Measurements from ENCODE around the gene IPCEF1. TPM values are rescaled to one million over a fixed set of nuclear protein-coding genes. Genes with fewer than 3 reads are reported as not detected.

IPCEF1 gene
- total and polyA plus RNA-seq, 2 experiments from 2014 or later, result 0.15 TPM; not detected in 1

DNA sequence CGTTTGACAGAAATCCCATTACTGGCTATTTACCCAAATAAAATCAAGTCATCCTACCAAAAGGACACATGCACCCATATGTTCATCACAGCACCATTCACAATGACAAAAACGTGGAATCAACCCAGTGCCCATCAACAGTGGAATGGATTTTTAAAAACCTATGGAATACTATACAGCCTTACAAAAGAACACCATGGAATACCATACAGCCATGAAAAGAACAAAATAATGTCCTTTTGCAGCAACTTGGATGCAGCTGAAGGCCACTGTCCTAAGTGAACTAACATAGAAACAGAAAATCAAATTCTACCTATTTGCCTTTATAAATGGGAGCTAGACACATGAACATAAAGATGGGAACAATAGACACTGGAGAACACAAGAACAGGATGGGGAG, 17.4 kb upstream of the IPCEF1 start:
- H3K27me3 ChIP-seq, result no peaks in the 10 kb centered on the region
- H3K4me1 ChIP-seq (ENCODE audit: low read depth), result no peaks in the 10 kb centered on the region
- H3K9me3 ChIP-seq (ENCODE audit: low read depth), result no peaks in the 10 kb centered on the region
- no peak for DNase-seq (ENCODE audit: low read depth in 1 of 2, low spot score in 1 of 2)
- TF ChIP-seq, protein P1, sequence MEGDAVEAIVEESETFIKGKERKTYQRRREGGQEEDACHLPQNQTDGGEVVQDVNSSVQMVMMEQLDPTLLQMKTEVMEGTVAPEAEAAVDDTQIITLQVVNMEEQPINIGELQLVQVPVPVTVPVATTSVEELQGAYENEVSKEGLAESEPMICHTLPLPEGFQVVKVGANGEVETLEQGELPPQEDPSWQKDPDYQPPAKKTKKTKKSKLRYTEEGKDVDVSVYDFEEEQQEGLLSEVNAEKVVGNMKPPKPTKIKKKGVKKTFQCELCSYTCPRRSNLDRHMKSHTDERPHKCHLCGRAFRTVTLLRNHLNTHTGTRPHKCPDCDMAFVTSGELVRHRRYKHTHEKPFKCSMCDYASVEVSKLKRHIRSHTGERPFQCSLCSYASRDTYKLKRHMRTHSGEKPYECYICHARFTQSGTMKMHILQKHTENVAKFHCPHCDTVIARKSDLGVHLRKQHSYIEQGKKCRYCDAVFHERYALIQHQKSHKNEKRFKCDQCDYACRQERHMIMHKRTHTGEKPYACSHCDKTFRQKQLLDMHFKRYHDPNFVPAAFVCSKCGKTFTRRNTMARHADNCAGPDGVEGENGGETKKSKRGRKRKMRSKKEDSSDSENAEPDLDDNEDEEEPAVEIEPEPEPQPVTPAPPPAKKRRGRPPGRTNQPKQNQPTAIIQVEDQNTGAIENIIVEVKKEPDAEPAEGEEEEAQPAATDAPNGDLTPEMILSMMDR (IDR thresholded peaks at IDR 0.05; ENCODE audit: low read depth, low read length), result no peak
- H3K4me3 ChIP-seq, result no peak overlapping the region
- no peaks in the 10 kb centered on the region for H3K36me3 ChIP-seq
- H3K27ac ChIP-seq, result no peak overlapping the region

DNA sequence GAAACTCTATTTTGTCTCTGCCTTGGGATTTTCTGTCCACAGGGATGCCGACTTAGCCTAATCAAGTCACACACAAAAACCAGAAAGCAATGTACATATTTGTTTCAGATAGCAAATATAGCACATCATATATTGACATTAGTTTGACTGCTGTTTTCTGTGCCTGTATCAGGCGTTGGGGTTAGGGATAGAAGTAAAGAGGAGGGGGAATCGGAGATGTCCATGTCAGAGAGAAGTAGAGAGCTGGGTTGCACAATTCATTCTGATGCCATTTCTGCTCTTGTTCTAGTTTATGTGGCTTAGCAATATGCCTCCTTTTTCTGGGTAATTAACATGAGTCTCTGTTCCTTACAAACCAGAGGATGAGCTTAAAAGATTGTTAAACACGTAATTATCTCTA, 14.7 kb upstream of the IPCEF1 start:
- H3K4me1 ChIP-seq (ENCODE audit: low read depth), result no peaks in the 10 kb centered on the region
- no peak for DNase-seq (ENCODE audit: low read depth in 1 of 2, low spot score in 1 of 2)
- H3K27me3 ChIP-seq, result no peaks in the 10 kb centered on the region
- H3K36me3 ChIP-seq, result no peaks in the 10 kb centered on the region
- no peak overlapping the region for H3K4me3 ChIP-seq
- no peak overlapping the region for H3K27ac ChIP-seq
- TF ChIP-seq, protein P1 (IDR thresholded peaks at IDR 0.05; ENCODE audit: low read depth, low read length), result no peak
- no peaks in the 10 kb centered on the region for H3K9me3 ChIP-seq (ENCODE audit: low read depth)

GRCh38 chr6:154370545-154370944, 13.9 kb upstream of the IPCEF1 start:
- Histone ChIP-seq H3K36me3 (no peaks in the 10 kb centered on the region), H3K4me3 (no peak overlapping the region), H3K27me3 (no peaks in the 10 kb centered on the region), H3K4me1 (ENCODE audit: low read depth) (no peaks in the 10 kb centered on the region), H3K9me3 (ENCODE audit: low read depth) (no peaks in the 10 kb centered on the region), H3K27ac (no peak overlapping the region)
- peak; percentile 30 to 59 for DNase-seq (ENCODE audit: low read depth in 1 of 2, low spot score in 1 of 2)
- TF ChIP-seq, protein P1 (IDR thresholded peaks at IDR 0.05; ENCODE audit: low read depth, low read length), result peak; percentile 26

DNA sequence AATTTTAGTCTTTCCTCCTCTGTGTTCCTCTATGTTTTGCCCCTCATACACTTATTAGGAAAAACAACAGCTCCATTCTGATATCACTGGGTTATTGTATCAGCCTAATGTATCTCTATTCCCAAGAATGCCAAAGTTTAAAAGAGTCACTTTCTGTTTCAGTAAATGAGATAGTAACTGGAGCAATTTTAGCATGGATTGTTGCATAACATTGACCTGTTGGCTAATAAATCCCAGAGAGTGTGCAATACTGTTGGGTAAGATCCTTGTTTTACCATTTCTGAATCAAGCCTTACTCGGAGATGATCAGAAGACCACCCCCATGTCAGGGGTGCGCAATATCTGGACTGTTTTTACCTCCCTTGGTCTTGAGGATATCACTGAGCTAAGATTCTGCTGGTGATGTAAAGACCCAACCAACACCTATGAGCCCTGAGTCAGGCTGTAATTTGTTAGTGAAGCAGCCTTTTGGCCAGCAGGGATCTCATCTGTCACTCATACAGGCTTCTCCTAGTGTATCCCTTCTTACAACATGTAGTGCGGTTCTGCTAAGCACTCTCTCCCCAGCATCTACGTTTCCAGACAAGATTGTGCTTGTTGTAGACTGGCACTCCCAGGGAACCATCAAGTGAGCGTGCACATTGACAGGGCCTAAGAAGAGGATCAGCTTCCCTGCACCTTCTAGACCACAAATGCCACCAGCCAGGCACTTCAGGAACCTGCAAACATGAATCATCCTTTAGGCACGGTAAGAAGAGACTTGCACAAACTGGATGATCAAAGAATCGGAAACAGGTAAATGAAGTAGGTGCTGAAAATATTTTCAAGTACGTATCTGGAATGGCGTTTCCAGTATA, 11.5 kb upstream of the IPCEF1 start:
- H3K4me1 ChIP-seq (ENCODE audit: low read depth), result no peaks in the 10 kb centered on the region
- peak in 1 of 2 donors; percentile 34 for DNase-seq (ENCODE audit: low read depth in 1 of 2, low spot score in 1 of 2)
- H3K9me3 ChIP-seq (ENCODE audit: low read depth), result no peaks in the 10 kb centered on the region
- H3K4me3 ChIP-seq, result no peak overlapping the region
- no peak overlapping the region for H3K27ac ChIP-seq
- TF ChIP-seq, protein P1 (IDR thresholded peaks at IDR 0.05; ENCODE audit: low read depth, low read length), result no peak
- no peaks in the 10 kb centered on the region for H3K36me3 ChIP-seq
- no peaks in the 10 kb centered on the region for H3K27me3 ChIP-seq

- TF ChIP-seq, protein P1 (IDR thresholded peaks at IDR 0.05; ENCODE audit: low read depth, low read length), result no peak
- Histone ChIP-seq H3K4me1 (ENCODE audit: low read depth) (no peaks in the 10 kb centered on the region), H3K27ac (no peak overlapping the region), H3K27me3 (no peaks in the 10 kb centered on the region), H3K36me3 (no peaks in the 10 kb centered on the region), H3K4me3 (no peak overlapping the region), H3K9me3 (ENCODE audit: low read depth) (no peaks in the 10 kb centered on the region)
- DNase-seq (ENCODE audit: low read depth in 1 of 2, low spot score in 1 of 2), result no peak
Observed at GRCh38 chr6:154367336-154367735, 10.7 kb upstream of the IPCEF1 start.
